Measurements from ENCODE around the gene CACYBP. TPM values are rescaled to one million over a fixed set of nuclear protein-coding genes. Genes with fewer than 3 reads are reported as not detected.

Gene CACYBP
- total RNA-seq, 1 experiment from 2014 or later: 202 TPM

DNA sequence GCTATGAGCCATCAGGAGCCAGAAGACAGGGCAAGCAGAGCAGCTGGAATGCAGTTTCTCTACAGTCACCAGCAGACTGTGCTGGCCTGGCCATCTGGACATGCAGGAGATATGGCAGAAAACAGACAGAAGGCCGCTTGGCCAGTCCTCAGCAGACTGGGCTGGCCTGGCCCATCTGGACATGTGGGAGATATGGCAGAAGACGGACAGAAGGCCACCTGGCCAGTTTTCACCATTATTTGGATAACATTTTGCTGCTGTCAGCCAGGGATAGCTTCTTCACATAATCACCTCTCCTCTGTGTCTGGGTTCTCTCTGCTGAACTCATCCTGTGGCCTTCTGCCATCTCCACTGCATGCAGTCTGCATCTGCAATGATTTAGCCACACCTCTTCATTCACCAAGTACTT is 25.0 kb upstream of the CACYBP start:
- Histone ChIP-seq H3K56ac (ENCODE audit: insufficient read length, low read depth, low read length) (no peak overlapping the region), H2BK15ac (ENCODE audit: low read depth, low read length) (no peak overlapping the region), H3K14ac (ENCODE audit: insufficient read depth, low read length) (no peak overlapping the region), H3K27me3 (ENCODE audit: insufficient read depth, low read length) (no peaks in the 10 kb centered on the region), H3T11ph (ENCODE audit: low read length) (no peak overlapping the region), H2BK12ac (ENCODE audit: insufficient read length, low read depth, low read length) (no peak overlapping the region), H3K9me3 (ENCODE audit: control insufficient read depth, low read depth, low read length) (no peaks in the 10 kb centered on the region), H2BK5ac (ENCODE audit: insufficient read length, low read length) (no peak overlapping the region), H3K4me1 (ENCODE audit: insufficient read depth, low read length) (no peaks in the 10 kb centered on the region), H4K8ac (replicated peaks; ENCODE audit: insufficient read length, low read depth, low read length) (no peak overlapping the region), H3K18ac (ENCODE audit: insufficient read length, low read depth, low read length) (no peak overlapping the region), H3K27ac (ENCODE audit: insufficient read length, low read depth, low read length) (no peak overlapping the region), H2AFZ (ENCODE audit: low read length) (no peak overlapping the region), H3K23me2 (ENCODE audit: insufficient read length, low read depth, low read length, poor library complexity, severe bottlenecking) (no peaks in the 10 kb centered on the region), H3K79me1 (ENCODE audit: insufficient read depth, low read depth, low read length, poor library complexity, severe bottlenecking) (no peaks in the 10 kb centered on the region), H2BK20ac (ENCODE audit: low read depth, low read length, poor library complexity, severe bottlenecking) (no peak overlapping the region), H3K9ac (ENCODE audit: extremely low read depth, insufficient read length, low read length) (no peak overlapping the region), H4K20me1 (ENCODE audit: control insufficient read depth, insufficient read depth, insufficient read length) (no peaks in the 10 kb centered on the region), H3K4me2 (ENCODE audit: insufficient read depth, insufficient read length, low read length) (no peak overlapping the region), H3K4ac (ENCODE audit: low read depth, low read length) (no peak overlapping the region), H4K91ac (ENCODE audit: insufficient read length, low read depth, low read length) (no peak overlapping the region), H2BK120ac (ENCODE audit: low read depth, low read length, poor library complexity, severe bottlenecking) (no peak overlapping the region), H2AK5ac (ENCODE audit: insufficient read length, low read length) (no peak overlapping the region), H3K23ac (ENCODE audit: insufficient read length, low read depth, low read length) (no peak overlapping the region), H3K79me2 (ENCODE audit: insufficient read depth, low read length) (no peaks in the 10 kb centered on the region), H4K5ac (ENCODE audit: insufficient read length, low read depth, low read length) (no peak overlapping the region)
- H3K27ac Mint-ChIP-seq: peak overlapping the region in 2 of 3 experiments; percentile 42 to 47; a peak in 4 of 7 replicates
- no peaks in the 10 kb centered on the region for H3K27me3 Mint-ChIP-seq (ENCODE audit: low read depth)
- no peaks in the 10 kb centered on the region for H3K4me1 Mint-ChIP-seq
- DNase-seq: no peak
- no peak overlapping the region for H3K4me3 Mint-ChIP-seq
- peaks cover 35 to 87% (median 84%) of the 10 kb centered on the region in 3 experiments; a peak in 6 of 7 replicates for H3K36me3 Mint-ChIP-seq (ENCODE audit: insufficient read depth in 1 of 3, low read depth in 3 of 3)
- no peaks in the 10 kb centered on the region for H3K9me3 Mint-ChIP-seq
- TF ChIP-seq, protein P1, sequence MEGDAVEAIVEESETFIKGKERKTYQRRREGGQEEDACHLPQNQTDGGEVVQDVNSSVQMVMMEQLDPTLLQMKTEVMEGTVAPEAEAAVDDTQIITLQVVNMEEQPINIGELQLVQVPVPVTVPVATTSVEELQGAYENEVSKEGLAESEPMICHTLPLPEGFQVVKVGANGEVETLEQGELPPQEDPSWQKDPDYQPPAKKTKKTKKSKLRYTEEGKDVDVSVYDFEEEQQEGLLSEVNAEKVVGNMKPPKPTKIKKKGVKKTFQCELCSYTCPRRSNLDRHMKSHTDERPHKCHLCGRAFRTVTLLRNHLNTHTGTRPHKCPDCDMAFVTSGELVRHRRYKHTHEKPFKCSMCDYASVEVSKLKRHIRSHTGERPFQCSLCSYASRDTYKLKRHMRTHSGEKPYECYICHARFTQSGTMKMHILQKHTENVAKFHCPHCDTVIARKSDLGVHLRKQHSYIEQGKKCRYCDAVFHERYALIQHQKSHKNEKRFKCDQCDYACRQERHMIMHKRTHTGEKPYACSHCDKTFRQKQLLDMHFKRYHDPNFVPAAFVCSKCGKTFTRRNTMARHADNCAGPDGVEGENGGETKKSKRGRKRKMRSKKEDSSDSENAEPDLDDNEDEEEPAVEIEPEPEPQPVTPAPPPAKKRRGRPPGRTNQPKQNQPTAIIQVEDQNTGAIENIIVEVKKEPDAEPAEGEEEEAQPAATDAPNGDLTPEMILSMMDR (conservative IDR thresholded peaks at IDR 0.05): no peak
- no CpG with 5 or more reads among the region's 2 CpGs for WGBS (ENCODE audit: extremely low coverage, insufficient read length, low lambda C conversion rate)

Measured in H9 (cell line).